Measurements from ENCODE around the gene TTC39C. TPM values are rescaled to one million over a fixed set of nuclear protein-coding genes. Genes with fewer than 3 reads are reported as not detected.

TTC39C gene
- total RNA-seq, 2 experiments from 2014 or later = 82.6 to 91.8 TPM

- TF ChIP-seq CTCF (IDR thresholded peaks at IDR 0.05) = no peak
- H3K4me3 Mint-ChIP-seq = no peak overlapping the region
- DNase-seq (no peak), ATAC-seq (ENCODE audit: poor library complexity) (no peak)
- ChIA-PET CTCF (interaction anchor here (1.0 to 2.0 kb wide), 3 partner anchors 19 to 41 kb away, joined by 3 to 8 read pairs (median 3); no protein-coding TSS in a partner anchor), POLR2A (interaction anchor here (1.1 to 2.9 kb wide), 4 partner anchors 42 to 170 kb away, joined by 3 to 15 read pairs (median 4); partner anchors contain the start of gene CABYR)
- peaks cover 88% of the 10 kb centered on the region for H3K4me1 Mint-ChIP-seq (ENCODE audit: low read depth)
- peaks cover 3% of the 10 kb centered on the region for H3K9me3 Mint-ChIP-seq
- no peak overlapping the region for H3K27ac ChIP-seq (ENCODE audit: low read depth in 1 of 2, low read length in 2 of 2)
- H3K36me3 ChIP-seq (ENCODE audit: insufficient read depth, low read length) = no peaks in the 10 kb centered on the region
- H3K4me1 ChIP-seq (ENCODE audit: insufficient read depth, low read length) = peaks cover 85% of the 10 kb centered on the region
- no peak overlapping the region for H3K4me3 ChIP-seq (ENCODE audit: low read length)
- no peaks in the 10 kb centered on the region for H3K36me3 Mint-ChIP-seq (ENCODE audit: low read depth)
- H3K27ac Mint-ChIP-seq = peak overlapping the region; percentile 95
- H3K27me3 ChIP-seq (ENCODE audit: control insufficient read depth in 1 of 2, insufficient read depth in 2 of 2, low read length in 2 of 2) = no peaks in the 10 kb centered on the region
- H3K9me3 ChIP-seq (ENCODE audit: control insufficient read depth in 1 of 2, insufficient read depth in 1 of 2, low read length in 2 of 2) = no peaks in the 10 kb centered on the region
- no peaks in the 10 kb centered on the region for H3K27me3 Mint-ChIP-seq
- intact Hi-C loops (cut with DNase I, micrococcal nuclease) = loop anchor here in 1 of 2 experiments (2.0 kb wide), 1 partner anchor 18 kb away; no protein-coding TSS in a partner anchor
These were observed 45.6 kb upstream of the TTC39C start for GRCh38 chr18:23968638-23969604.

- ChIA-PET CTCF (interaction anchor here (1.0 kb wide), 1 partner anchor 20 kb away, joined by 3 read pairs; no protein-coding TSS in a partner anchor), POLR2A (interaction anchor here (0.9 to 2.9 kb wide), 4 partner anchors 41 to 169 kb away, joined by 3 to 15 read pairs (median 4); partner anchors contain the start of gene CABYR)
- Histone ChIP-seq H3K27ac (ENCODE audit: low read depth in 1 of 2, low read length in 2 of 2) (peak overlapping the region in 1 of 2 donors; percentile 72), H3K4me1 (ENCODE audit: insufficient read depth, low read length) (peaks cover 78% of the 10 kb centered on the region), H3K4me3 (ENCODE audit: low read length) (no peak overlapping the region), H3K27me3 (ENCODE audit: control insufficient read depth in 1 of 2, insufficient read depth in 2 of 2, low read length in 2 of 2) (no peaks in the 10 kb centered on the region), H3K36me3 (ENCODE audit: insufficient read depth, low read length) (no peaks in the 10 kb centered on the region), H3K9me3 (ENCODE audit: control insufficient read depth in 1 of 2, insufficient read depth in 1 of 2, low read length in 2 of 2) (no peaks in the 10 kb centered on the region)
- Mint-ChIP-seq H3K4me1 (ENCODE audit: low read depth) (peaks cover 80% of the 10 kb centered on the region), H3K9me3 (peaks cover 3% of the 10 kb centered on the region), H3K27ac (peak overlapping the region; percentile 95), H3K4me3 (no peak overlapping the region), H3K36me3 (ENCODE audit: low read depth) (no peaks in the 10 kb centered on the region), H3K27me3 (no peaks in the 10 kb centered on the region)
- DNase-seq (no peak), ATAC-seq (ENCODE audit: poor library complexity) (no peak)
- no peak for TF ChIP-seq CTCF (IDR thresholded peaks at IDR 0.05)
- intact Hi-C loops (cut with DNase I, micrococcal nuclease) = loop anchor here (2.0 to 5.0 kb wide), 2 partner anchors 17 to 43 kb away; partner anchors contain the start of gene TTC39C (in 1 of the 2)
These were observed 44.9 kb upstream of the TTC39C start for GRCh38 chr18:23969664-23970063.
